HCEC 1CT (cell line): Measurements from ENCODE around the gene RPS27L.
"Not testable (repeated sequence)": the region's sequence is repeated elsewhere in the genome, so short reads cannot be mapped to it uniquely, and the experiment has no call there.

Experiments
- DNase-seq: peaks from one replicate; pipeline ENCODE4 v3.0.0-alpha.2; 2017

RPS27L gene

GRCh38 chr15:63135281-63135680 is 22.0 kb downstream of the RPS27L start:
- DNase-seq: no peak

GRCh38 chr15:63134245-63134985 is 22.9 kb downstream of the RPS27L start:
- DNase-seq: peak; percentile 5

GRCh38 chr15:63133786-63134185 is 23.5 kb downstream of the RPS27L start:
- peak; percentile 71 for DNase-seq

- no peak for DNase-seq
Measured at GRCh38 chr15:63126726-63127125, 30.6 kb downstream of the RPS27L start.

- DNase-seq: no peak
Measured at GRCh38 chr15:63124506-63124905, 32.8 kb downstream of the RPS27L start.

GRCh38 chr15:63122002-63122875 is 35.0 kb downstream of the RPS27L start:
- peak; percentile 72 for DNase-seq

- peak; percentile 89 for DNase-seq
Measured at GRCh38 chr15:63121382-63122001, 35.8 kb downstream of the RPS27L start, which contains the start of gene LACTB. LACTB (plus strand) TSS chr15:63121861; CDS start chr15:63121872, 11 bp downstream.

- DNase-seq: no peak
Measured at GRCh38 chr15:63118854-63119253, 38.4 kb downstream of the RPS27L start.

GRCh38 chr15:63114465-63114864 is 42.8 kb downstream of the RPS27L start:
- peak; percentile 20 for DNase-seq

GRCh38 chr15:63112871-63113270 is 44.4 kb downstream of the RPS27L start:
- no peak for DNase-seq

- DNase-seq: no peak
Measured at GRCh38 chr15:63111481-63111880, 45.8 kb downstream of the RPS27L start.

GRCh38 chr15:63110428-63111026 is 46.8 kb downstream of the RPS27L start:
- DNase-seq: no peak

GRCh38 chr15:63109920-63110319 is 47.4 kb downstream of the RPS27L start:
- no peak for DNase-seq

- DNase-seq: no peak
Measured at GRCh38 chr15:63109498-63109897, 47.8 kb downstream of the RPS27L start.

GRCh38 chr15:63107895-63108546 is 49.3 kb downstream of the RPS27L start:
- DNase-seq: peak; percentile 100

- DNase-seq: not testable (repeated sequence)
Measured at GRCh38 chr15:63105354-63105753, 51.9 kb downstream of the RPS27L start.

GRCh38 chr15:63104727-63105126 is 52.5 kb downstream of the RPS27L start:
- DNase-seq: no peak

GRCh38 chr15:63103416-63103815 is 53.9 kb downstream of the RPS27L start:
- no peak for DNase-seq

GRCh38 chr15:63099581-63099980 is 57.7 kb downstream of the RPS27L start:
- DNase-seq: not testable (repeated sequence)

GRCh38 chr15:63098901-63099300 is 58.4 kb downstream of the RPS27L start:
- DNase-seq: not testable (repeated sequence)
